H1 (cell line): ENCODE results near the gene PSTK. TPM values are rescaled to one million over a fixed set of nuclear protein-coding genes. Genes with fewer than 3 reads are reported as not detected.

Experiments
- BACH1 ChIP-seq: IDR thresholded peaks from 2 replicates; pipeline ENCODE4 v1.6.1; 2012; ENCODE audit warnings: low read length, improper control_type of control experiment
- CBX8 ChIP-seq: fragments of 300-800, 300-1000 bp; sonication (generic); IDR thresholded peaks from 2 replicates; pipeline ENCODE4 v1.7.1; 2016; ENCODE audit warnings: low read depth, low read length, borderline replicate concordance
- GABPA ChIP-seq: IDR thresholded peaks from 2 replicates; pipeline ENCODE4 v1.6.1; 2011; ENCODE audit warnings: mild to moderate bottlenecking, low read length, moderate library complexity, borderline replicate concordance; ENCODE audit not compliant: insufficient read depth
- POU5F1 ChIP-seq: IDR thresholded peaks from 2 replicates; pipeline ENCODE4 v1.6.1; 2011; ENCODE audit warnings: low read depth, mild to moderate bottlenecking, low read length, moderate library complexity
- RAD21 ChIP-seq, 2 experiments: IDR thresholded peaks in 1 of 2; conservative IDR thresholded peaks in 1 of 2; 2 replicates each; pipeline ENCODE4 v1.6.1; 2011; ENCODE audit warnings: low read depth in 2 of 2, low read length in 2 of 2, improper control_type of control experiment in 1 of 2, inconsistent platforms in 1 of 2, mild to moderate bottlenecking in 1 of 2, moderate library complexity in 1 of 2
- SP2 ChIP-seq: IDR thresholded peaks from 2 replicates; pipeline ENCODE4 v1.6.1; 2012; ENCODE audit warnings: mild to moderate bottlenecking, low read length, inconsistent platforms
- TAF1 ChIP-seq: IDR thresholded peaks from 2 replicates; pipeline ENCODE4 v1.6.1; 2011; ENCODE audit warnings: mild to moderate bottlenecking, low read depth, low read length
- polyA plus RNA-seq, 7 experiments: library from polyadenylated mRNA; depleted of rRNA in 3 of 7; stranded (reverse) in 5 of 7; unstranded in 2 of 7; fragments of >200 nt in 5 of 7; fragments of 200-250 nt in 2 of 7; gene quantifications; 1 replicate in 5 of 7; 2 replicates in 1 of 7; 4 replicates in 1 of 7; pipeline versions ENCODE4 v1.2.1 to v1.2.3, GENCODE V29; 2011 to 2013; ENCODE audit warnings: missing spikeins in 2 of 7, mixed read lengths in 2 of 7
- total RNA-seq: library from RNA; stranded (reverse); fragmentation: NEBNext Ultra II Directional; extraction: Animal tissue kit (Norgen Biotek cat#: 25700); gene quantifications from 2 replicates; pipeline ENCODE4 v1.2.1, GENCODE V29; 2021
- TF ChIP-seq, protein P1 (sequence below): fragments of 300-600 bp; sonication (generic); IDR thresholded peaks from 2 replicates; pipeline ENCODE4 v1.7.1; 2012; ENCODE audit warnings: low read length, moderate library complexity, mild to moderate bottlenecking, inconsistent platforms; ENCODE audit not compliant: insufficient replicate concordance
- TF ChIP-seq, protein P2 (sequence below): IDR thresholded peaks from 2 replicates; pipeline ENCODE4 v1.6.1; 2012; ENCODE audit warnings: low read length, inconsistent platforms

PSTK gene
- total and polyA plus RNA-seq, 2 of the 8 experiments (the other 6 are each of a cell fraction or from before 2014, with no cell fraction given): 4.4 to 6.6 TPM

DNA sequence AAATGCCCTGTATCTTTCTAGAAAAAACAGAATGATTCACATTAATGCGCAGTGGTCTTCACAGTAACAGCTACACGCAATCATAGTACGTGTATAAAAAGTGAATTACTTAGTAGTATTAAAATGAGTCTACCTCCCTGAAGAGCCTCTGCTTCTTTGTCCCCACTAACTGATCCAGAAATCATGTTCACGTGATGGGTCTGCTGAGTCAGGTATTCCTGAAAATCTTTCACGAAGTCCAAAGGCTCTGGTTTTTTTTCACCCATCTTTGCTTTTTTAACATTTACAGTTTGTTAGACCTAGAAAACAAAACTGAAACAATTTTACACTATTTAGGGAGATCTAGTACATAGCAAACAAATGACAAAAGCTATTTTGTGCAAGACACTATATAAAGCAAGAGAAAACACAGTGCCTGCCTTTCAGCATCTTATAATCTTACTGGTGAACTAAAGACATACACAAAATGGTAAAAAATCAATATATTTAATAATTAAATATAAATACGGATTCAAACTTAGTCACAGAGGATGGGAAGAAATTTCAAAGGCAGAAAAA lies 18.2 kb downstream of the PSTK start (continued):
- TF ChIP-seq, protein P1, sequence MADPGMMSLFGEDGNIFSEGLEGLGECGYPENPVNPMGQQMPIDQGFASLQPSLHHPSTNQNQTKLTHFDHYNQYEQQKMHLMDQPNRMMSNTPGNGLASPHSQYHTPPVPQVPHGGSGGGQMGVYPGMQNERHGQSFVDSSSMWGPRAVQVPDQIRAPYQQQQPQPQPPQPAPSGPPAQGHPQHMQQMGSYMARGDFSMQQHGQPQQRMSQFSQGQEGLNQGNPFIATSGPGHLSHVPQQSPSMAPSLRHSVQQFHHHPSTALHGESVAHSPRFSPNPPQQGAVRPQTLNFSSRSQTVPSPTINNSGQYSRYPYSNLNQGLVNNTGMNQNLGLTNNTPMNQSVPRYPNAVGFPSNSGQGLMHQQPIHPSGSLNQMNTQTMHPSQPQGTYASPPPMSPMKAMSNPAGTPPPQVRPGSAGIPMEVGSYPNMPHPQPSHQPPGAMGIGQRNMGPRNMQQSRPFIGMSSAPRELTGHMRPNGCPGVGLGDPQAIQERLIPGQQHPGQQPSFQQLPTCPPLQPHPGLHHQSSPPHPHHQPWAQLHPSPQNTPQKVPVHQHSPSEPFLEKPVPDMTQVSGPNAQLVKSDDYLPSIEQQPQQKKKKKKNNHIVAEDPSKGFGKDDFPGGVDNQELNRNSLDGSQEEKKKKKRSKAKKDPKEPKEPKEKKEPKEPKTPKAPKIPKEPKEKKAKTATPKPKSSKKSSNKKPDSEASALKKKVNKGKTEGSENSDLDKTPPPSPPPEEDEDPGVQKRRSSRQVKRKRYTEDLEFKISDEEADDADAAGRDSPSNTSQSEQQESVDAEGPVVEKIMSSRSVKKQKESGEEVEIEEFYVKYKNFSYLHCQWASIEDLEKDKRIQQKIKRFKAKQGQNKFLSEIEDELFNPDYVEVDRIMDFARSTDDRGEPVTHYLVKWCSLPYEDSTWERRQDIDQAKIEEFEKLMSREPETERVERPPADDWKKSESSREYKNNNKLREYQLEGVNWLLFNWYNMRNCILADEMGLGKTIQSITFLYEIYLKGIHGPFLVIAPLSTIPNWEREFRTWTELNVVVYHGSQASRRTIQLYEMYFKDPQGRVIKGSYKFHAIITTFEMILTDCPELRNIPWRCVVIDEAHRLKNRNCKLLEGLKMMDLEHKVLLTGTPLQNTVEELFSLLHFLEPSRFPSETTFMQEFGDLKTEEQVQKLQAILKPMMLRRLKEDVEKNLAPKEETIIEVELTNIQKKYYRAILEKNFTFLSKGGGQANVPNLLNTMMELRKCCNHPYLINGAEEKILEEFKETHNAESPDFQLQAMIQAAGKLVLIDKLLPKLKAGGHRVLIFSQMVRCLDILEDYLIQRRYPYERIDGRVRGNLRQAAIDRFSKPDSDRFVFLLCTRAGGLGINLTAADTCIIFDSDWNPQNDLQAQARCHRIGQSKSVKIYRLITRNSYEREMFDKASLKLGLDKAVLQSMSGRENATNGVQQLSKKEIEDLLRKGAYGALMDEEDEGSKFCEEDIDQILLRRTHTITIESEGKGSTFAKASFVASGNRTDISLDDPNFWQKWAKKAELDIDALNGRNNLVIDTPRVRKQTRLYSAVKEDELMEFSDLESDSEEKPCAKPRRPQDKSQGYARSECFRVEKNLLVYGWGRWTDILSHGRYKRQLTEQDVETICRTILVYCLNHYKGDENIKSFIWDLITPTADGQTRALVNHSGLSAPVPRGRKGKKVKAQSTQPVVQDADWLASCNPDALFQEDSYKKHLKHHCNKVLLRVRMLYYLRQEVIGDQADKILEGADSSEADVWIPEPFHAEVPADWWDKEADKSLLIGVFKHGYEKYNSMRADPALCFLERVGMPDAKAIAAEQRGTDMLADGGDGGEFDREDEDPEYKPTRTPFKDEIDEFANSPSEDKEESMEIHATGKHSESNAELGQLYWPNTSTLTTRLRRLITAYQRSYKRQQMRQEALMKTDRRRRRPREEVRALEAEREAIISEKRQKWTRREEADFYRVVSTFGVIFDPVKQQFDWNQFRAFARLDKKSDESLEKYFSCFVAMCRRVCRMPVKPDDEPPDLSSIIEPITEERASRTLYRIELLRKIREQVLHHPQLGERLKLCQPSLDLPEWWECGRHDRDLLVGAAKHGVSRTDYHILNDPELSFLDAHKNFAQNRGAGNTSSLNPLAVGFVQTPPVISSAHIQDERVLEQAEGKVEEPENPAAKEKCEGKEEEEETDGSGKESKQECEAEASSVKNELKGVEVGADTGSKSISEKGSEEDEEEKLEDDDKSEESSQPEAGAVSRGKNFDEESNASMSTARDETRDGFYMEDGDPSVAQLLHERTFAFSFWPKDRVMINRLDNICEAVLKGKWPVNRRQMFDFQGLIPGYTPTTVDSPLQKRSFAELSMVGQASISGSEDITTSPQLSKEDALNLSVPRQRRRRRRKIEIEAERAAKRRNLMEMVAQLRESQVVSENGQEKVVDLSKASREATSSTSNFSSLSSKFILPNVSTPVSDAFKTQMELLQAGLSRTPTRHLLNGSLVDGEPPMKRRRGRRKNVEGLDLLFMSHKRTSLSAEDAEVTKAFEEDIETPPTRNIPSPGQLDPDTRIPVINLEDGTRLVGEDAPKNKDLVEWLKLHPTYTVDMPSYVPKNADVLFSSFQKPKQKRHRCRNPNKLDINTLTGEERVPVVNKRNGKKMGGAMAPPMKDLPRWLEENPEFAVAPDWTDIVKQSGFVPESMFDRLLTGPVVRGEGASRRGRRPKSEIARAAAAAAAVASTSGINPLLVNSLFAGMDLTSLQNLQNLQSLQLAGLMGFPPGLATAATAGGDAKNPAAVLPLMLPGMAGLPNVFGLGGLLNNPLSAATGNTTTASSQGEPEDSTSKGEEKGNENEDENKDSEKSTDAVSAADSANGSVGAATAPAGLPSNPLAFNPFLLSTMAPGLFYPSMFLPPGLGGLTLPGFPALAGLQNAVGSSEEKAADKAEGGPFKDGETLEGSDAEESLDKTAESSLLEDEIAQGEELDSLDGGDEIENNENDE: no peak
- TF ChIP-seq GABPA: no peak
- no peak for TF ChIP-seq POU5F1
- no peak for TF ChIP-seq BACH1
- TF ChIP-seq, protein P2, sequence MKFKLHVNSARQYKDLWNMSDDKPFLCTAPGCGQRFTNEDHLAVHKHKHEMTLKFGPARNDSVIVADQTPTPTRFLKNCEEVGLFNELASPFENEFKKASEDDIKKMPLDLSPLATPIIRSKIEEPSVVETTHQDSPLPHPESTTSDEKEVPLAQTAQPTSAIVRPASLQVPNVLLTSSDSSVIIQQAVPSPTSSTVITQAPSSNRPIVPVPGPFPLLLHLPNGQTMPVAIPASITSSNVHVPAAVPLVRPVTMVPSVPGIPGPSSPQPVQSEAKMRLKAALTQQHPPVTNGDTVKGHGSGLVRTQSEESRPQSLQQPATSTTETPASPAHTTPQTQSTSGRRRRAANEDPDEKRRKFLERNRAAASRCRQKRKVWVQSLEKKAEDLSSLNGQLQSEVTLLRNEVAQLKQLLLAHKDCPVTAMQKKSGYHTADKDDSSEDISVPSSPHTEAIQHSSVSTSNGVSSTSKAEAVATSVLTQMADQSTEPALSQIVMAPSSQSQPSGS: no peak
- no peak for TF ChIP-seq CBX8
- TF ChIP-seq SP2: no peak
- no peak for TF ChIP-seq TAF1
- no peak for TF ChIP-seq RAD21 (IDR thresholded peaks at IDR 0.05 in 1 of 2, conservative IDR thresholded peaks at IDR 0.05 in 1 of 2; ENCODE audit: low read depth in 2 of 2, low read length in 2 of 2)
